RWPE1 (cell line): Measurements from ENCODE around the gene RAD51.
A peak's percentile ranks its signal among the peaks of the same experiment; 100 is the strongest.

Experiments used
- CTCF ChIA-PET: fragments of 350-600 bp; sonication (Branson Sonifier 250); formaldehyde crosslinking; extraction: SDS; loops from one replicate; lab custom pipeline; 2021; lab: Yijun Ruan, JAX
- POLR2A ChIA-PET: fragments of 400-600 bp; formaldehyde crosslinking; extraction: SDS; loops from one replicate; lab custom pipeline; 2020; ENCODE audit warnings: antibody characterized with exemption; ENCODE audit not compliant: low non-redundant PET; lab: Yijun Ruan, JAX
- DNase-seq: peaks from one replicate; pipeline ENCODE4 v3.0.0; 2012; ENCODE audit warnings: low spot score
- H3K27ac ChIP-seq: fragments of 450-650 bp; 2 replicates; pipeline ENCODE4 v1.5.1; 2017
- TF ChIP-seq, protein P1 (sequence below): fragments of 450-650 bp; conservative IDR thresholded peaks from 2 replicates; pipeline ENCODE4 v1.5.1; 2017; ENCODE audit warnings: low read depth, mild to moderate bottlenecking

RAD51 gene

DNA sequence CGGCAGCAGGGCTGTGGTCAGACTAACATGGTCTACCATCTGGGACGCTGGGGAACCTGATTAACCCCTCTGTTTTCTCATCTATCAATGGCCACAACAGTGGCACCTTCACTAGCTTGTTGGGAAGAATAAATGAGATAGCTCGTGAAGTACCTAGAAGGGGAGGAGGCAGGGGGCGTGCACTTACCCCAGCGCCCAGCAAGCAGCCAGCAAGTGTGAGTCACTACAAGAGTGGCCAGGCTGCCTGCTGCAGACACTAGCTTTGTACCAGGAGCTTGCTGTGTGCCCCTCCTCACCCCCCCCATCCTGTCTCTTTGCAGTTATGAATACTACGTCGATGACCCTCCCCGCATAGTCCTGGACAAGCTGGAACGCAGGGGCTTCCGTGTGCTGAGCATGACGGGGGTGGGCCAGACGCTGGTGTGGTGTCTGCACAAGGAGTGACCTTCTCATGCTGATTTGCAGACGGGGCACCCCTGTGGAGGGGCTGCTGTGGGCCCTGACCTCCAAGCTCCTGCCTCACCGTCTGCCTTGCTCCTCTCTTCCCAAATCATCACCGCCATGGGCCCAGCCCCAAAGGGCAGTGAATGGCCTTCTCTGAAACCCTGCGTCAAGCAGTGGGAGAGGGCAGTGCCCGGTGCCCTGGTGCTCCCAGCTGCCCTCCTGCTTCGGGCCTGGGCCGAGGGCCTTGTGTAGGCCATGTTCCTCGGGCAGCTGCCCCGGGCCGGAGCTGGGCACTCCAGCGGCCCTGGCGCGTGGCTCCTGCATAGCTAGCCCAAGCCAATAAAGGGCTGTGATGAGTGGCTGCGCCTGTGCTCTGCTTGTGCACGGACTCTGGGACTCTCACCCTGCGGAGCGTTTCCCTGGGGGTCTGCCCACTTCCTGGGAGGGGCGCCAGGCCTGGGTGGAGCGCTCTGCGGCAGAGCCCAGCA is 72.2 kb downstream of the RAD51 start:
- H3K27ac ChIP-seq, result peak overlapping the region; percentile 99
- TF ChIP-seq, protein P1, sequence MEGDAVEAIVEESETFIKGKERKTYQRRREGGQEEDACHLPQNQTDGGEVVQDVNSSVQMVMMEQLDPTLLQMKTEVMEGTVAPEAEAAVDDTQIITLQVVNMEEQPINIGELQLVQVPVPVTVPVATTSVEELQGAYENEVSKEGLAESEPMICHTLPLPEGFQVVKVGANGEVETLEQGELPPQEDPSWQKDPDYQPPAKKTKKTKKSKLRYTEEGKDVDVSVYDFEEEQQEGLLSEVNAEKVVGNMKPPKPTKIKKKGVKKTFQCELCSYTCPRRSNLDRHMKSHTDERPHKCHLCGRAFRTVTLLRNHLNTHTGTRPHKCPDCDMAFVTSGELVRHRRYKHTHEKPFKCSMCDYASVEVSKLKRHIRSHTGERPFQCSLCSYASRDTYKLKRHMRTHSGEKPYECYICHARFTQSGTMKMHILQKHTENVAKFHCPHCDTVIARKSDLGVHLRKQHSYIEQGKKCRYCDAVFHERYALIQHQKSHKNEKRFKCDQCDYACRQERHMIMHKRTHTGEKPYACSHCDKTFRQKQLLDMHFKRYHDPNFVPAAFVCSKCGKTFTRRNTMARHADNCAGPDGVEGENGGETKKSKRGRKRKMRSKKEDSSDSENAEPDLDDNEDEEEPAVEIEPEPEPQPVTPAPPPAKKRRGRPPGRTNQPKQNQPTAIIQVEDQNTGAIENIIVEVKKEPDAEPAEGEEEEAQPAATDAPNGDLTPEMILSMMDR, result no peak
- ChIA-PET CTCF (interaction anchor here (0.7 to 5.5 kb wide), 3 partner anchors 15 to 448 kb away, joined by 3 to 21 read pairs (median 3); no protein-coding TSS in a partner anchor), POLR2A (interaction anchor here (1.3 kb wide), 1 partner anchor 91 kb away, joined by 3 read pairs; no protein-coding TSS in a partner anchor)
- DNase-seq, result peak; percentile 54

DNA sequence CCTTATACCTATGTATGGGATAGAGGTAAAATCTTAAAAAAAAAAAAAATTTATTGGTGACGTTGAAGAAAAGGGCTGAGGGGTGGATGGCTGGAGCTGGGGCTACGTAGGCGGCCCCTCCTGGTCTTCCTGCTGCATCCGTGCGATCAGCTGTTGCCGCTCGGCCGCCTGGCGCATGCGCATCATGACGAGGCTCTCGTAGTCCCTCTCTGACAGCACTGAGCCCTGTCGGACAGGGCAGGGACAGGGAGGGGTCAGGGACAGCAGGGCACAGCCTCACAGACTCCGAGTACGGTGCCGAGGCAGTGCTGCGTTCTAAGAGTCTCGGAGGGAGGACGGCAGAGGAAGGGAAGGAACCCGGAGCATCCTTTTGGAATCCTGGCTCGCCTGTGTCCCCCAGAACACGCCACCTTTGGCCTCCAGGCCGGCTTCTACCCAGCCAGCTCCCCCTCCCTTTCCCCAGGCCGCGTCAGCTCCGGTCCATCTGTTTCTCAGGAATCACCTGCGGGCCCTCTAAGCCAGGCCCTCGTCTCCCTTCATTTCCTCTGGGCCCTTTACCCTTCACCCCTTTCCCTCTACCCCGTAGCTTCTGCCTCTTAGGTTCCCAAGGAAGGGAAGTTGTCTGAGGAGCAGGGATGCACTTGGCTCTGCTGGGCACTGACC is 73.0 kb downstream of the RAD51 start:
- DNase-seq, result no peak
- H3K27ac ChIP-seq, result peak overlapping the region; percentile 99
- TF ChIP-seq, protein P1, result no peak
- POLR2A ChIA-PET, result no interaction called here
- CTCF ChIA-PET, result no interaction called here

DNA sequence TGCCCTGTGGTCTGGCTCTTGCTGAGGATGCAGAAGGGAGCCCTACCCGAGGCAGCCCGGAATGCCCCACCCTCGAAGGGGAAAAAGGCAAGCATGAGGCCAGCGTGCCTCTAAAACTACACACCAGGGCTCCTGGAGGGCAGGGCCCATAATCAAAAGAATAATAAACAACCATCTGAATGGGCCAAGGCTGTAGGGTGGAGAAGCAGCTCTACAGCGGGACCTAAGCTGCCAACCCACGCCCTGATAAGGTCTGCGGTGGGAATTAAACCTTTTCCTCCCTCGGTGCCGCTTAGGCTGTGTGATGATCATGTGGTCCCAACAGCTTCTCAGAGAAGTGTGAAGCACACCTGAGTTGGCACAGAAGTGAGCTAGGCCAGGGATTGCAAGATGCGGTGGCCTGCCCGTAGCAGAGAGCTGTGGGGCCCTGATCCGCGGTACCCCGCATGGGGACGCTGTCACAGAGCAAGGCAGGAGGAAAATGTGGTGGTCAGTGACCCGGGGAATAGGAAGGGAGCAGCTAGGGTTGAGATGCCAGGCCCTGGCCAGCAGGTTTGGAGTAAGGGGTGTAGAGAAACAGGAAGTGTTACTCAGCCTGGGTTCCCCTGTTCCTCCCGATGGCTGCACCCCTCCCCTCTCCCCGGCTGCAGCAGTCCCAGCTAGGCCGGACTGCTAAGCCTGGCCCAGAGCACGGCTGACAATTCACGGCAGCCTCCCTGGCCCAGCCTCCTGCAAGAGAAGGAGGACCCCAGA is 73.7 kb downstream of the RAD51 start:
- POLR2A ChIA-PET, result interaction anchor here (1.2 kb wide), 1 partner anchor 12 kb away, joined by 3 read pairs; no protein-coding TSS in a partner anchor
- TF ChIP-seq, protein P1, result no peak
- peak overlapping the region; percentile 99 for H3K27ac ChIP-seq
- no peak for DNase-seq
- CTCF ChIA-PET, result interaction anchor here (0.9 to 3.1 kb wide), 3 partner anchors 22 to 328 kb away, joined by 3 to 18 read pairs (median 5); partner anchors contain the start of genes BAHD1 and VPS18

DNA sequence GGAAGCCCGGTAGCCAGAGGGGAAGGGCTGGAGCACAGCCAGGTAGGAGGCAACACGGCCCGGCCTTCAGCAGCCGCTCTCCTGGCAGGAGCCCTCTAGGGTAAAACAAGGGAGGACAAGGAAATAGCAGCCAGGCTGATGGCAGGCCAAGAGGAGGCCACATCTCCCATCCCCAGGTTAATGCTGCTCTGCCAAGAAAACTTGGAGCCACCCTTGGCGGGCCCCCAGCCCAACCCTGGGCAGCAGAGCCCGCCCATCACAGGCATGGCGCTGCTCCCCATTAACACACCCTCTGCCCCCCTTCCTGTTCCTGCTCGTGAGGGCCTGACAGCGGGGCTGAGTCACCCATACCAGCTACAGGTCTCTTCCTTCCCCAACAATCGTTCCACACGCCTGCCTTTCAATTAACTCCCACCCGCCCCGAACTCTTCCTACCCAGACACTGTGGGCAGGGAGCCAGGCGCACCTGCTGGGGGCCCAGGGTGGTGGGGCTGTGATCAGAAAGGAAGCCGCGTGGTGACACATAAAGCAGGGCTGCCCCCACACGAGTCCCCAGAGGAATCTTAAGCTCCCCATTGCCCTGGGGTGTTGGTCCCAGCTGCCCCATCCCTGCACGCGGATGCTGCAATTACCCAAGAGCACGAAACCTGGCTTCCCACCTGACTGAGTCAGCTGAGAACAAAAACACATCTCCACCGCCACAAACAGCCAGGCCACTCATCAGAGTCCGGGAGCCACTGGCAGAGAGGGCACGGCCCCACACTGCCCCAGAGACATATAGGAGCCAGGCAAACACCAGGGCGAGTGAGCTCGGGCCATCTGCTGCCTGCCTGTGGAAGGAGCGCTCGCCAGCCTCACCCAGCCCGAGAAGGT is 74.5 kb downstream of the RAD51 start, which contains the start of gene C15orf62:
C15orf62 (plus strand) TSS at position 707 of the 873 bp plus-strand sequence. CDS start 516 bp downstream, outside the sequence.
- TF ChIP-seq, protein P1, result no peak
- ChIA-PET CTCF (interaction anchor here (0.6 to 3.1 kb wide), 5 partner anchors 13 to 328 kb away, joined by 3 to 18 read pairs (median 5); partner anchors contain the start of genes BAHD1 and VPS18), POLR2A (interaction anchor here (0.6 to 1.2 kb wide), 3 partner anchors 9 to 44 kb away, joined by 3 read pairs; no protein-coding TSS in a partner anchor)
- H3K27ac ChIP-seq, result peak within 1 kb of the TSS; percentile 99
- DNase-seq, result peak; percentile 91

DNA sequence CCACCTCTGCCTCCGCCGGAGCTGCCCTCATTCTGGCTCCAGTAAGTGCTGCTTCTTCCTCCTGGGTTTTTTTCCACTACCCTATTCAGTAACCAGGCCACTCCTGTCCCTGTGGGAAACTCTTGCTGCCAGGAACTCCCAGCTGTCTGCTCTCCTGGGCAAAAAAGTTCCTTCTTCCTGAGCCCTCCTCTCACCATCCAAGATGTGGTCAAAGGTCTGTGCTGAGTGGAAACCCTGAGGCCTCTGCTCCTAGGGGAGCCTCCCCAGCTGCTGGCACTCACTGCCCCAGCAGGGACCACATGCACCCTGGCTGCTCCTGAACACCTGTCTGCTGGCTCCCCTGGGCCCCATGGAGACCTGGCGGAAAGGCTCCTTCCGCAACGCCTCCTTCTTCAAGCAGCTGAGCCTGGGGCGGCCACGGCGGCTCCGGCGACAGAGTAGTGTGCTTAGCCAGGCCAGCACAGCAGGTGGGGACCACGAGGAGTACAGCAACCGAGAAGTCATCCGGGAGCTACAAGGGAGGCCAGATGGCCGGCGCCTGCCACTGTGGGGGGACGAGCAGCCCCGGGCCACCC is 75.3 kb downstream of the RAD51 start:
- ChIA-PET CTCF (interaction anchor here (0.6 to 3.1 kb wide), 6 partner anchors 12 to 244 kb away, joined by 3 to 18 read pairs (median 3); no protein-coding TSS in a partner anchor), POLR2A (interaction anchor here (0.6 to 1.2 kb wide), 3 partner anchors 8 to 44 kb away, joined by 3 read pairs; no protein-coding TSS in a partner anchor)
- peak overlapping the region; percentile 99 for H3K27ac ChIP-seq
- no peak for DNase-seq
- TF ChIP-seq, protein P1, result no peak
